Prostate gland (tissue), 2 donors: ENCODE results near the gene RACGAP1. TPM values are rescaled to one million over a fixed set of nuclear protein-coding genes. Genes with fewer than 3 reads are reported as not detected.

Experiments used
- DNase-seq: peaks from one replicate; pipeline ENCODE4 v3.0.0-alpha.2; 2019; ENCODE audit warnings: low spot score
- H3K27ac ChIP-seq, 2 donors: fragments of 200-600 bp; sonication (generic); 2 replicates each; pipeline ENCODE4 v1.5.1; 2017 to 2019
- H3K27me3 ChIP-seq: fragments of 200-600 bp; sonication (generic); replicated peaks from 2 replicates; pipeline ENCODE4 v1.5.1; 2019; ENCODE audit not compliant: insufficient read depth
- H3K36me3 ChIP-seq, 2 donors: fragments of 200-600 bp; sonication (generic); 1 replicate in 1 of 2; 2 replicates in 1 of 2; pipeline versions ENCODE4 v1.5.1 to v1.8.1; 2017 to 2019
- H3K4me1 ChIP-seq: fragments of 200-600 bp; sonication (generic); replicated peaks from 2 replicates; pipeline ENCODE4 v1.5.1; 2019
- H3K4me3 ChIP-seq, 2 donors: fragments of 200-600 bp; sonication (generic); 2 replicates each; pipeline ENCODE4 v1.5.1; 2017 to 2019
- H3K9me3 ChIP-seq: fragments of 200-600 bp; sonication (generic); 2 replicates; pipeline ENCODE4 v1.5.1; 2017
- POLR2A ChIP-seq: fragments of 450-650 bp; IDR thresholded peaks from one replicate; pipeline ENCODE4 v1.6.1; 2016; ENCODE audit warnings: antibody characterized with exemption, mild to moderate bottlenecking
- POLR2AphosphoS5 ChIP-seq: sonication (generic); formaldehyde crosslinking; IDR thresholded peaks from one replicate; pipeline ENCODE4 v1.6.1; 2017; ENCODE audit warnings: antibody characterized with exemption
- WGBS: methylation state at CpG from one replicate; pipeline ENCODE4 v1.1.5; 2018; 5-methylcytosine and 5-hydroxymethylcytosine counted together
- intact Hi-C: fragments of 100-400 bp; cut with DNase I; formaldehyde crosslinking; loops from one replicate; pipeline ENCODE4 v1.14.2; 2022
- total RNA-seq, 2 donors: library from RNA; depleted of rRNA; stranded (reverse); fragments of >200 nt; gene quantifications; one replicate each; pipeline ENCODE4 v1.1.0, GENCODE V29; 2016
- TF ChIP-seq, protein P1 (sequence below), 4 experiments: fragments of 200-600 bp in 2 of 4; fragments of 450-650 bp in 2 of 4; sonication (generic) in 2 of 4; IDR thresholded peaks; 1 replicate in 3 of 4; 2 replicates in 1 of 4; pipeline ENCODE4 v1.5.1; 2016 to 2019; ENCODE audit warnings: antibody characterized with exemption in 4 of 4, mild to moderate bottlenecking in 2 of 4, moderate library complexity in 2 of 4

The RACGAP1 gene
- total RNA-seq, 2 donors from 2014 or later: 9.1 to 18.9 TPM

DNA sequence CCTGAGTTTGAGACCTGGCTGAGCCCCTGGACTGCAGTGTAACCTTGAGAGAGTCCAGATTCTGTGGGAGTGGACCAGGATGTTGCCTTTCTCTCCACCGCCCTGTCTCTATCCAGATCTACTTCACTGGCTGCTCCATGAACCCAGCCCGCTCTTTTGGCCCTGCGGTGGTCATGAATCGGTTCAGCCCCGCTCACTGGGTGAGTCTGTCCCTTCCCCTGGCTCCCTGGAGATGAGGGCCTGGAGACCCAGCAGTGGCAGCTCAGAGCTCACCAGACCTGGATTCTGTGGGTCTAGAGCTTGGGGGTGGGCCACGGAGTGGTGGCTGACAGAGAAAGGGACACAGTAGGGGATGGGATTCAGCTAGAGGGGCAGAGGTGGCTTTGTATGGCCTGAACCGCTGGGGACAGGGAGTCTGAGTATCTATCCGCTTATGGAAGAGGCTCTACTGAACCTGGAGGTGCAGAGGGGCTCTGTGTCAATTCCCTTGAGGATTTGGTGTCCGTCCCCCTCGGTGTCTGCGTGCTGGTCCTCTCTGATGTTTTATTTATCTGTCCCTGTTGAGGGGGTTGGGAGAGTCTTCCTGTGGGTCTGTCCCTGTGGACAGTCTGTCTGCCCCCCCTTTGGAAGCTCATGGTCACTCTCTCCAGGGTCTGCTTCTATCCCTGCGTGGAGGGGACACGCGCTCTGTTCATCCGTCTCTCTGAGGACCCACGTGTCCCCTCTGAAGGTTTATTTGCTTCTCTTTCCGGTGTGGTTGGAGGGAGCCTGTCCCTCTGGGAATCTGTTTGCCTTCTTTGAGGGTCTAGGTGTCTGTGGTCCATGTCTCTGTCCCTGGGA, 61.1 kb downstream of the RACGAP1 start:
- TF ChIP-seq, protein P1, sequence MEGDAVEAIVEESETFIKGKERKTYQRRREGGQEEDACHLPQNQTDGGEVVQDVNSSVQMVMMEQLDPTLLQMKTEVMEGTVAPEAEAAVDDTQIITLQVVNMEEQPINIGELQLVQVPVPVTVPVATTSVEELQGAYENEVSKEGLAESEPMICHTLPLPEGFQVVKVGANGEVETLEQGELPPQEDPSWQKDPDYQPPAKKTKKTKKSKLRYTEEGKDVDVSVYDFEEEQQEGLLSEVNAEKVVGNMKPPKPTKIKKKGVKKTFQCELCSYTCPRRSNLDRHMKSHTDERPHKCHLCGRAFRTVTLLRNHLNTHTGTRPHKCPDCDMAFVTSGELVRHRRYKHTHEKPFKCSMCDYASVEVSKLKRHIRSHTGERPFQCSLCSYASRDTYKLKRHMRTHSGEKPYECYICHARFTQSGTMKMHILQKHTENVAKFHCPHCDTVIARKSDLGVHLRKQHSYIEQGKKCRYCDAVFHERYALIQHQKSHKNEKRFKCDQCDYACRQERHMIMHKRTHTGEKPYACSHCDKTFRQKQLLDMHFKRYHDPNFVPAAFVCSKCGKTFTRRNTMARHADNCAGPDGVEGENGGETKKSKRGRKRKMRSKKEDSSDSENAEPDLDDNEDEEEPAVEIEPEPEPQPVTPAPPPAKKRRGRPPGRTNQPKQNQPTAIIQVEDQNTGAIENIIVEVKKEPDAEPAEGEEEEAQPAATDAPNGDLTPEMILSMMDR (IDR thresholded peaks at IDR 0.05): no peak
- no peak for TF ChIP-seq POLR2AphosphoS5
- no peak for TF ChIP-seq POLR2A
- Histone ChIP-seq H3K36me3 (no peaks in the 10 kb centered on the region), H3K27ac (no peak overlapping the region), H3K9me3 (no peaks in the 10 kb centered on the region), H3K4me3 (no peak overlapping the region), H3K27me3 (no peaks in the 10 kb centered on the region), H3K4me1 (peaks cover 6% of the 10 kb centered on the region)
- intact Hi-C loops: no loop called here
- DNase-seq: no peak
- 92% methylated on average over 16 of the region's 17 CpGs for WGBS

DNA sequence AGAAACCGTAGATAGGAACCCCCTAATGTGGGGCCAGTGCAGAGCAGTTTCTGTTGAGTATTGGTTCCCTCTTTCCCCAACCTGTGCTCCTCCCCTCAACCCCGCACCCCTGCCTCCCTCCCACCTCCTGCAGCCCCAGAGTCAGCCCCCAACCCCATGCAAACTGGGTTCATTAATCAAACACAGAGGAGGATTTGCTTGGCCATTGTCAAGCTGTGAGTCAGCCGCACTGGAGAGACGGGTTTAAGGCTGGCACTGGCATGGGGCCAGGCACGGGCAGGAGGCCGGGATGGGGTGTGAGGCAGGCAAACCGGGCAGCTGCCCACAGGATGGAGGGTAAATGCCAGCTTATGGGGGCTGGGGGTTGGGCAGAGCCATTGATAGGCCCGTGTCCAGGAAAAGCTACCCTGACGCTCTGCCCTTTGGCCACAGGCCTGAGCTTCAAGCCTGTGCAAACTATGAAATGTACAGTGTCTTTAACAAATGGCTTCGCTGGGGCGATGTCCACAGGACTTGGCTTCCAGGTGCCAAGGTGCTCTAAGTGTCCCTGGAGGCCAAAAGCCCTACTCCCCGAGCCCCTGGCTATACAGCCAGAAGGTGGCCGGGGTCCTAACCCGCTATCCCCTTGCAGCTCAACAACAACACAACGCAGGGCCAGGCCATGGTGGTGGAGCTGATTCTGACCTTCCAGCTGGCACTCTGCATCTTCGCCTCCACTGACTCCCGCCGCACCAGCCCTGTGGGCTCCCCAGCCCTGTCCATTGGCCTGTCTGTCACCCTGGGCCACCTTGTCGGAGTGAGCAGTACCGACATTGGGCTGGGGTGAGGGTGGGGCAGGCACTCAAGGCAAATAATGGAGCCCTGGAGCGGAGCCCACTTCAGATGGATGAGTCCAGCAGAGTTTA, 62.2 kb downstream of the RACGAP1 start:
- Histone ChIP-seq H3K4me1 (peaks cover 6% of the 10 kb centered on the region), H3K27me3 (no peaks in the 10 kb centered on the region), H3K4me3 (no peak overlapping the region), H3K9me3 (no peaks in the 10 kb centered on the region), H3K27ac (no peak overlapping the region), H3K36me3 (no peaks in the 10 kb centered on the region)
- DNase-seq: peak; percentile 80
- intact Hi-C loops: no loop called here
- 70% methylated on average over 20 of the region's 21 CpGs for WGBS
- TF ChIP-seq POLR2A: no peak
- TF ChIP-seq, protein P1 (IDR thresholded peaks at IDR 0.05): no peak
- peak; percentile 76 for TF ChIP-seq POLR2AphosphoS5

DNA sequence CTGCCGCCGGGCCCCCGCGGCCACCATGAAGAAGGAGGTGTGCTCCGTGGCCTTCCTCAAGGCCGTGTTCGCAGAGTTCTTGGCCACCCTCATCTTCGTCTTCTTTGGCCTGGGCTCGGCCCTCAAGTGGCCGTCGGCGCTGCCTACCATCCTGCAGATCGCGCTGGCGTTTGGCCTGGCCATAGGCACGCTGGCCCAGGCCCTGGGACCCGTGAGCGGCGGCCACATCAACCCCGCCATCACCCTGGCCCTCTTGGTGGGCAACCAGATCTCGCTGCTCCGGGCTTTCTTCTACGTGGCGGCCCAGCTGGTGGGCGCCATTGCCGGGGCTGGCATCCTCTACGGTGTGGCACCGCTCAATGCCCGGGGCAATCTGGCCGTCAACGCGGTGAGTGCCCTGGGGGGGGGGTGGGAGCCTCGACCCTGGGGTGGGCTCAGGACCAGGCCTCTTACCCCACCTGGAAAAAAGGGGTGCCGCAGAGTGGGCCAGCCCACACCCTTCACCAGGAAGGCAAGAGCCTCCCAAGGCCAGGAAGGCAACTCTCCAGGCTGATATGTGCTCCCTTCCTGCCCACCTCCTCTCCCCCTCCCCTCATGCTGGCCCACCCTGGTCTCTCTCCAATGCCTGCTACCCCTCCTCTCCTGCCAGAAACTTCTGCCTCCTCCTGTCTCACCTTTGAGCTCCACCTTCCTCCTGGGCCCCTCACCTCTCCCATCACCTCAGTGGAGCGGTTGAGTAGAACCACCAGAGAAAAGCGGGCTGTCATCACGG, 63.1 kb downstream of the RACGAP1 start:
- Histone ChIP-seq H3K4me3 (no peak overlapping the region), H3K9me3 (no peaks in the 10 kb centered on the region), H3K27ac (no peak overlapping the region), H3K36me3 (no peaks in the 10 kb centered on the region), H3K27me3 (no peaks in the 10 kb centered on the region), H3K4me1 (peaks cover 4% of the 10 kb centered on the region)
- DNase-seq: no peak
- TF ChIP-seq POLR2A (no peak), POLR2AphosphoS5 (no peak)
- TF ChIP-seq, protein P1 (IDR thresholded peaks at IDR 0.05): no peak
- WGBS: 75% methylated on average over 36 of the region's 37 CpGs
- intact Hi-C loops: no loop called here

DNA sequence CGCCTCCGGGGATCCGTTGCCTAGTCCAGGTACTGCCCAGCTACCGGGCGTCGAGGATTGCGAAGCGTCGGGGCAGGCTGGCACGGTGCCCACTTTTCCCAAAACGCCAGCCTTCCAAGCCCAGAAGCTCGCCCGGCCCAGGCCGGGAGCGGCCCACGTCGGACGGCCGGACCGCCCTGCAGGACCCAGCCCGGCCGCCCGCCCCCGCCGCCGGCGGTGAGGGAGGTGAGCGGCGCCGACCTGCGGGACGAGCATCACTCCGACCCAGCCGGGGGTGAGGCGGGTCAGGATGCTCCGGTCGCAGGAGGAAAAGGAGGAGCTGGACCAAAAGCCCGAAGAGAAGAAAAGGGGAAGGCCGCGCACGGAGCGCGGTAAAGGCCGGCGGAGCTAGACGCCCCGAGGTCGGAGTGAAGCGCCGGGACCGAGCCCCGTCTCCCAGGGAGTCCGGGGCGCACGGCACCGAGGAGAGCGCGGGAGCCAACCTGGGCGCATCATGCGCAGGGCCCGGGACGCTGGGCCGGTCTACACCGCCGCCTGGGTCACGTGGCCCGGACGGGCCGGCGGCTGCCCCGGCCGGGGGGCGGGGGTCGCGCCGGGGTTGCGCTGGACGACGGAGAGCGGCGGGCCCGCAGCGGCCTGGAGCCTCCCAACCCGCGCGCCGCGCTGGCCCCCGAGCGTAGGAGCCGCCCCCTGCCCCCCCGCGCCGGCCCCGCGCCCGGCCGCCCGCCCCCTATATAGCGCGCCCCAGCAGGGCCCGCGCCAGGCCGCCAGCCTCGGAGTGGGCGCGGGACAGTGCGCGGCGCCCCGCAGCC, 64.0 kb downstream of the RACGAP1 start, which contains the start of gene AQP5:
TSS of gene AQP5 (plus strand) at position 762 of the 812 bp plus-strand sequence. CDS start 146 bp downstream, outside the sequence.
- intact Hi-C loops: no loop called here
- H3K27ac ChIP-seq: no peak within 1 kb of the TSS
- H3K27me3 ChIP-seq: no peaks in the 10 kb centered on the region
- 5% methylated on average over 90 of the region's 111 CpGs for WGBS
- H3K36me3 ChIP-seq: no peaks in the 10 kb centered on the region
- peak within 1 kb of the TSS in 1 of 2 donors; percentile 25 for H3K4me3 ChIP-seq
- H3K4me1 ChIP-seq: peaks cover 3% of the 10 kb centered on the region
- TF ChIP-seq, protein P1 (IDR thresholded peaks at IDR 0.05): no peak
- TF ChIP-seq POLR2AphosphoS5 (no peak), POLR2A (no peak)
- H3K9me3 ChIP-seq: no peaks in the 10 kb centered on the region
- no peak for DNase-seq
